Glutamatergic neuron (in vitro differentiated cells): ENCODE results near the gene NKX2-3. TPM values are rescaled to one million over a fixed set of nuclear protein-coding genes. Genes with fewer than 3 reads are reported as not detected.

Experiments
- DNase-seq: peaks from one replicate; pipeline ENCODE4 v3.0.0; 2022
- H3K27ac Mint-ChIP-seq: one replicate; pipeline ENCODE4 v1.8.0; 2020; ENCODE audit warnings: mild to moderate bottlenecking, mixed read lengths, inconsistent platforms; ENCODE audit not compliant: unreplicated experiment
- H3K27me3 Mint-ChIP-seq: one replicate; pipeline ENCODE4 v1.8.0; 2020; ENCODE audit warnings: mild to moderate bottlenecking, moderate library complexity, mixed read lengths, inconsistent platforms; ENCODE audit not compliant: unreplicated experiment
- H3K36me3 Mint-ChIP-seq: one replicate; pipeline ENCODE4 v1.8.0; 2020; ENCODE audit warnings: mild to moderate bottlenecking, mixed read lengths, inconsistent platforms; ENCODE audit not compliant: unreplicated experiment
- H3K4me1 Mint-ChIP-seq: one replicate; pipeline ENCODE4 v1.8.0; 2020; ENCODE audit warnings: mild to moderate bottlenecking, low read depth, mixed read lengths, inconsistent platforms; ENCODE audit not compliant: unreplicated experiment
- H3K4me3 Mint-ChIP-seq: one replicate; pipeline ENCODE4 v1.8.0; 2020; ENCODE audit warnings: mild to moderate bottlenecking, mixed read lengths, inconsistent platforms; ENCODE audit not compliant: unreplicated experiment
- H3K9me3 Mint-ChIP-seq: one replicate; pipeline ENCODE4 v1.8.0; 2020; ENCODE audit warnings: mild to moderate bottlenecking, moderate library complexity, mixed read lengths, inconsistent platforms; ENCODE audit not compliant: unreplicated experiment
- CTCF ChIP-seq: fragments of 200-600 bp; sonication (generic); IDR thresholded peaks from one replicate; pipeline ENCODE4 v1.5.0; 2021; ENCODE audit not compliant: partially characterized antibody, unreplicated experiment
- total RNA-seq: library from RNA; stranded (reverse); fragmentation: NEBNext Ultra II Directional; extraction: Animal tissue kit (Norgen Biotek cat#: 25700); gene quantifications from one replicate; pipeline ENCODE4 v1.2.1, GENCODE V29; 2021; ENCODE audit not compliant: unreplicated experiment

The NKX2-3 gene
- total RNA-seq, 1 donor from 2014 or later, result not detected

GRCh38 chr10:99523251-99523773 lies 9.4 kb upstream of the NKX2-3 start:
- peak overlapping the region; percentile 46 for H3K4me3 Mint-ChIP-seq
- DNase-seq, result no peak

GRCh38 chr10:99524050-99524666 lies 8.6 kb upstream of the NKX2-3 start:
- Mint-ChIP-seq H3K9me3 (peaks cover 6% of the 10 kb centered on the region), H3K36me3 (no peaks in the 10 kb centered on the region), H3K27me3 (peaks cover 55% of the 10 kb centered on the region), H3K27ac (no peak overlapping the region), H3K4me1 (peaks cover 5% of the 10 kb centered on the region), H3K4me3 (no peak overlapping the region)
- no peak for DNase-seq
- no peak for TF ChIP-seq CTCF

More at GRCh38 chr10:99523251-99523773, 9.4 kb upstream of the NKX2-3 start:
- Mint-ChIP-seq H3K4me1 (peaks cover 5% of the 10 kb centered on the region), H3K9me3 (peaks cover 1% of the 10 kb centered on the region), H3K36me3 (no peaks in the 10 kb centered on the region), H3K27ac (no peak overlapping the region), H3K27me3 (peaks cover 53% of the 10 kb centered on the region)
- no peak for TF ChIP-seq CTCF

- Mint-ChIP-seq H3K36me3 (no peaks in the 10 kb centered on the region), H3K9me3 (peaks cover 12% of the 10 kb centered on the region), H3K27ac (no peak overlapping the region), H3K4me3 (no peak overlapping the region), H3K4me1 (peaks cover 7% of the 10 kb centered on the region), H3K27me3 (peaks cover 60% of the 10 kb centered on the region)
- no peak for DNase-seq
- TF ChIP-seq CTCF, result no peak
Measured at GRCh38 chr10:99524736-99525380, 7.9 kb upstream of the NKX2-3 start.

GRCh38 chr10:99525897-99526296 lies 6.8 kb upstream of the NKX2-3 start:
- Mint-ChIP-seq H3K9me3 (peaks cover 16% of the 10 kb centered on the region), H3K27me3 (peaks cover 60% of the 10 kb centered on the region), H3K36me3 (no peaks in the 10 kb centered on the region), H3K4me1 (peaks cover 5% of the 10 kb centered on the region), H3K27ac (no peak overlapping the region), H3K4me3 (no peak overlapping the region)
- DNase-seq, result no peak
- no peak for TF ChIP-seq CTCF
